ENCODE data around the gene GMPR. TPM values are rescaled to one million over a fixed set of nuclear protein-coding genes. Genes with fewer than 3 reads are reported as not detected.

GMPR gene
- total RNA-seq, 4 donors from 2014 or later: 14.0 to 21.8 (median 15.8) TPM

DNA sequence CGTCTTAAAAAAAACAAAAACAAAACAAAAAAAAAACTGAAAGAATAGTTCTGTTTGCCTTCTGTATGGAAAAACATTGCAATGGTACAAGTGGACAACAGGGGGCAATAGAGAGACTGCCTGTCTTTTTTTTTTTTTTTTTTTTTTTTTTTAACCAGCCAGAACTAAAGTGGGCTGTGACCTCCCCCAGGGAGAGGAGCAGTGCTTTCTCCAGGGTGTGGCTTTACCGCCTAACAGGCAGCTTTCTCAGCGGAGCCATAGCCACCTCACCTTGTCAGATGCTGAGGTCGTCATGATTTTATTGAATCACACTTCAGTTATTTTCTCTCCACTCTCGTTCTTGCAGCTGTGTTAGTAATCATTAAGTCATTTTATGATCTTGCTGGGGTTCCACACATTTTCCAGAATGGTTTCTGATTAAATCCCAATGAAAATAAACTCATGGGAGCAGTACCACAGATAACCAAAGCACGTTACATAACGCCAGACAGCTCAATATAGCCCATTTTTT, 78.4 kb downstream of the GMPR start:
- Histone ChIP-seq H3K4me1 (peaks cover 0 to 29% (median 17%) of the 10 kb centered on the region in 4 donors), H3K4me3 (no peak overlapping the region), H3K27me3 (no peaks in the 10 kb centered on the region), H3K27ac (no peak overlapping the region), H3K36me3 (no peaks in the 10 kb centered on the region), H3K9me3 (no peaks in the 10 kb centered on the region)
- TF ChIP-seq, protein P1, sequence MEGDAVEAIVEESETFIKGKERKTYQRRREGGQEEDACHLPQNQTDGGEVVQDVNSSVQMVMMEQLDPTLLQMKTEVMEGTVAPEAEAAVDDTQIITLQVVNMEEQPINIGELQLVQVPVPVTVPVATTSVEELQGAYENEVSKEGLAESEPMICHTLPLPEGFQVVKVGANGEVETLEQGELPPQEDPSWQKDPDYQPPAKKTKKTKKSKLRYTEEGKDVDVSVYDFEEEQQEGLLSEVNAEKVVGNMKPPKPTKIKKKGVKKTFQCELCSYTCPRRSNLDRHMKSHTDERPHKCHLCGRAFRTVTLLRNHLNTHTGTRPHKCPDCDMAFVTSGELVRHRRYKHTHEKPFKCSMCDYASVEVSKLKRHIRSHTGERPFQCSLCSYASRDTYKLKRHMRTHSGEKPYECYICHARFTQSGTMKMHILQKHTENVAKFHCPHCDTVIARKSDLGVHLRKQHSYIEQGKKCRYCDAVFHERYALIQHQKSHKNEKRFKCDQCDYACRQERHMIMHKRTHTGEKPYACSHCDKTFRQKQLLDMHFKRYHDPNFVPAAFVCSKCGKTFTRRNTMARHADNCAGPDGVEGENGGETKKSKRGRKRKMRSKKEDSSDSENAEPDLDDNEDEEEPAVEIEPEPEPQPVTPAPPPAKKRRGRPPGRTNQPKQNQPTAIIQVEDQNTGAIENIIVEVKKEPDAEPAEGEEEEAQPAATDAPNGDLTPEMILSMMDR (IDR thresholded peaks at IDR 0.05): peak in 4 of 5 experiments; percentile 31 to 79 (median 62)
- no peak for TF ChIP-seq EP300 (IDR thresholded peaks at IDR 0.05)
- no peak for TF ChIP-seq POLR2A (IDR thresholded peaks at IDR 0.05)
- DNase-seq (ENCODE audit: low spot score in 2 of 2): peak in 1 of 2 donors; percentile 39
- 52 to 55% methylated on average over 7 of the region's 7 CpGs for whole genome bisulfite sequencing, 2 donors

GRCh38 chr6:16318538-16318937, 80.2 kb downstream of the GMPR start:
- H3K27me3 ChIP-seq: no peaks in the 10 kb centered on the region
- H3K4me3 ChIP-seq: no peak overlapping the region
- WGBS, 2 donors: 66 to 73% methylated on average over 5 to 6 of the region's 6 CpGs
- no peaks in the 10 kb centered on the region for H3K9me3 ChIP-seq
- TF ChIP-seq POLR2A (IDR thresholded peaks at IDR 0.05) (no peak), EP300 (IDR thresholded peaks at IDR 0.05) (no peak)
- TF ChIP-seq, protein P1 (IDR thresholded peaks at IDR 0.05): no peak
- peak overlapping the region in 2 of 4 donors; percentile 3 to 25 for H3K27ac ChIP-seq
- H3K36me3 ChIP-seq: no peaks in the 10 kb centered on the region
- no peak for DNase-seq (ENCODE audit: low spot score in 2 of 2)
- H3K4me1 ChIP-seq: peaks cover 0 to 34% (median 17%) of the 10 kb centered on the region in 4 donors

DNA sequence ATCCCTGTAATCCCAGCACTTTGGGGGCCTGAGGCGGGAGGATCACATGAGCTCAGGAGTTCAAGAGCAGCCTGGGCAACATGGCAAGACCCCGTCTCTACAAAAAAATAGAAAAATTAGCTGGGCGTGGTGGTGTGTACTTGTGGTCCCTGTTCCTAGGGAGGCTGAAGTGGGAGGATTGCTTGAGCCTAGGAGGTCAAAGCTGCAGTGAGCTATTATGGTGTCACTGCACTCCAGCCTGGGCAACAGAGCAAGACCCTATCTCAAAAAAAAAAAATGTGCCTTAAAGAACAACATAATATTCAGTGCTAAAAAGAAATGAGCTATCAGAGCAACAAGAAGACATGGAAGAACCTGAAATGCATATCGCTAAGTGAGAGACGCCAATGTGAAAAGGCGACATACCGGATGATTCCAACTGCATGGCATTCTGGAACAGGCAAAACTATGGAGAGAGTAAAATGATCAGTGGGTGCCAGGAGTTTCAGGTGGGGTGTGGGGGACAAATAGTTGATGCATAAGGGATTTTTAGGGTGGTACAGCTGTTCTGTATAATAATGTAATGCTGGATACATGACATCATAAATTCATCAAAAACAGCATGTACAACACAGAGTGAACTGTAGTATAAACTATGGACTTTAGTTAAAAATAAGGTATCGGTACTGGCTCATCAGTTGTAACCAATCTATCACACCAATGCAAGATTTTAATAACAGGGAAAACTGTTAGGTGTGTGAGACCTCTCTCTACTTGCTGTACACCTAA, 80.8 kb downstream of the GMPR start:
- Histone ChIP-seq H3K36me3 (no peaks in the 10 kb centered on the region), H3K9me3 (no peaks in the 10 kb centered on the region), H3K27ac (peak overlapping the region in 3 of 4 donors; percentile 67 to 87 (median 68)), H3K4me1 (peaks cover 0 to 34% (median 17%) of the 10 kb centered on the region in 4 donors), H3K4me3 (no peak overlapping the region), H3K27me3 (no peaks in the 10 kb centered on the region)
- TF ChIP-seq POLR2A (IDR thresholded peaks at IDR 0.05): no peak
- no peak for TF ChIP-seq EP300 (IDR thresholded peaks at IDR 0.05)
- TF ChIP-seq, protein P1 (IDR thresholded peaks at IDR 0.05): no peak
- DNase-seq (ENCODE audit: low spot score in 2 of 2): no peak
- WGBS, 2 donors: 96% methylated on average over 8 of the region's 8 CpGs

DNA sequence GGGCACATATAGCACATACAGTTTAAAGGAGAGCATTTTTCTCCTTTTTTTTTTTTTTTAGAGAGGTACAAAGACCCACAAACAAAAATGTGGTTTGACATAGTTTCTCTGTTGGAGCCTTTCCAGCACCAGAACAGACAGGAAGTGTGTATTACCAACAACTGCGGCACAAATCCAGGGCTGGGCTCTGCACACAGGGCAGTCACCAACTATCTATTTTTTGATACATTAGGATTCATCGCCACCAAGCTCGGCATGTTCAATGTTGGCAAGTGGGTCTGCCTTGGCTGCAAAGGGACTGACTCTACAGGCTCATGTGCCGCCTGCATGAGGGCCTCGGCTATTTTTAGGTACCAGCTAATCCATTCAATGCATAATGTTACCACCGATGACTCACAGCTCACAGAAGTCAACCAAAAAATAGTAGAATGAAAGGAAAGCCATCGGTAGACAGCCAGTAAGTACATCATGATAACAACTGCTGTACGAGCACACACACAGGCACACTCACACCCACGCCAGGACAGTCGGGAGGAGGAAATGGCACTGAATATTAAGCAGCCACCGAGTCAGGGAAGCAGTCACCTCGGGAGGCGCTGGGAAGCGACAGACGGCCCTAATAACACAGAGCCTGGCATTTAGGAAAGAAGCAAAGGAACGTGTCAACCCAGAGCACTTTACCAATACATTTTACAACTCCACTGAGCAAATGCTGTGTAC, 81.6 kb downstream of the GMPR start:
- peak in 1 of 2 donors; percentile 66 for TF ChIP-seq EP300 (IDR thresholded peaks at IDR 0.05)
- TF ChIP-seq, protein P1 (IDR thresholded peaks at IDR 0.05): no peak
- H3K4me3 ChIP-seq: peak overlapping the region in 3 of 4 donors; percentile 2 to 15 (median 15)
- peak in 1 of 2 donors; percentile 49 for DNase-seq (ENCODE audit: low spot score in 2 of 2)
- 20 to 25% methylated on average over 16 of the region's 16 CpGs for WGBS, 2 donors
- no peaks in the 10 kb centered on the region for H3K27me3 ChIP-seq
- H3K27ac ChIP-seq: peak overlapping the region; percentile 5 to 87 (median 68)
- no peaks in the 10 kb centered on the region for H3K36me3 ChIP-seq
- peaks cover 0 to 34% (median 17%) of the 10 kb centered on the region in 4 donors for H3K4me1 ChIP-seq
- H3K9me3 ChIP-seq: no peaks in the 10 kb centered on the region
